HG02852 (cell line): ENCODE data around the gene CASP8AP2.
A peak's percentile ranks its signal among the peaks of the same experiment; 100 is the strongest.
"Not testable (repeated sequence)": the region's sequence is repeated elsewhere in the genome, so short reads cannot be mapped to it uniquely, and the experiment has no call there.

Experiments
- ATAC-seq: cut with Tn5 transposase; IDR thresholded peaks from one replicate; pipeline ENCODE4 v1.9.1; 2021; ENCODE audit warnings: mild to moderate bottlenecking, moderate library complexity; ENCODE audit not compliant: unreplicated experiment

The CASP8AP2 gene

GRCh38 chr6:89829472-89830169 is at the start of gene CASP8AP2:
Gene CASP8AP2, plus strand, starts transcription at chr6:89829880.
- peak; percentile 95 for ATAC-seq

GRCh38 chr6:89781070-89782034 is 48.3 kb upstream of the CASP8AP2 start:
- no peak for ATAC-seq

- no peak for ATAC-seq
Observed at GRCh38 chr6:89782222-89782621, 47.5 kb upstream of the CASP8AP2 start.

GRCh38 chr6:89783293-89783692 is 46.4 kb upstream of the CASP8AP2 start:
- ATAC-seq, result not testable (repeated sequence)

- no peak for ATAC-seq
Observed at GRCh38 chr6:89784838-89785237, 44.8 kb upstream of the CASP8AP2 start.

- ATAC-seq, result no peak
Observed at GRCh38 chr6:89786970-89787369, 42.7 kb upstream of the CASP8AP2 start.

- no peak for ATAC-seq
Observed at GRCh38 chr6:89787660-89788328, 41.9 kb upstream of the CASP8AP2 start.

GRCh38 chr6:89789980-89790379 is 39.7 kb upstream of the CASP8AP2 start:
- ATAC-seq, result no peak

- no peak for ATAC-seq
Observed at GRCh38 chr6:89790403-89790802, 39.3 kb upstream of the CASP8AP2 start.

- peak; percentile 87 for ATAC-seq
Observed at GRCh38 chr6:89792881-89793280, 36.8 kb upstream of the CASP8AP2 start.

GRCh38 chr6:89793586-89793985 is 36.1 kb upstream of the CASP8AP2 start:
- no peak for ATAC-seq

- ATAC-seq, result no peak
Observed at GRCh38 chr6:89794324-89794723, 35.4 kb upstream of the CASP8AP2 start.

- ATAC-seq, result no peak
Observed at GRCh38 chr6:89797317-89797716, 32.4 kb upstream of the CASP8AP2 start.

GRCh38 chr6:89799096-89799495 is 30.6 kb upstream of the CASP8AP2 start:
- no peak for ATAC-seq

GRCh38 chr6:89799756-89800155 is 29.9 kb upstream of the CASP8AP2 start:
- no peak for ATAC-seq

- ATAC-seq, result no peak
Observed at GRCh38 chr6:89803271-89803670, 26.4 kb upstream of the CASP8AP2 start.

GRCh38 chr6:89805814-89806371 is 23.8 kb upstream of the CASP8AP2 start:
- no peak for ATAC-seq

- no peak for ATAC-seq
Observed at GRCh38 chr6:89807581-89807980, 22.1 kb upstream of the CASP8AP2 start.

GRCh38 chr6:89813422-89813821 is 16.3 kb upstream of the CASP8AP2 start:
- not testable (repeated sequence) for ATAC-seq

GRCh38 chr6:89817481-89817880 is 12.2 kb upstream of the CASP8AP2 start:
- ATAC-seq, result no peak

GRCh38 chr6:89818977-89819335 is 10.7 kb upstream of the CASP8AP2 start:
- ATAC-seq, result peak; percentile 18
